Thyroid gland (tissue), 4 donors: Measurements from ENCODE around the gene EIF2B4. TPM values are rescaled to one million over a fixed set of nuclear protein-coding genes. Genes with fewer than 3 reads are reported as not detected.

ENCODE experiments used
- DNase-seq, 2 donors: peaks; one replicate each; pipeline ENCODE4 v3.0.0-alpha.2; 2019
- H3K27ac ChIP-seq, 3 donors: fragments of 200-600 bp; sonication (generic); 1 replicate in 2 of 3; 2 replicates in 1 of 3; pipeline ENCODE4 v1.5.1; 2016 to 2019; ENCODE audit warnings: mild to moderate bottlenecking in 1 of 3, moderate library complexity in 1 of 3
- H3K27me3 ChIP-seq: fragments of 200-600 bp; sonication (generic); one replicate; pipeline ENCODE4 v1.5.1; 2019
- H3K36me3 ChIP-seq, 2 donors: fragments of 200-600 bp; sonication (generic); one replicate each; pipeline ENCODE4 v1.5.1; 2016 to 2019
- H3K4me1 ChIP-seq, 2 donors: fragments of 200-600 bp; sonication (generic); one replicate each; pipeline ENCODE4 v1.5.1; 2017 to 2019
- H3K4me3 ChIP-seq, 3 donors: fragments of 200-600 bp; sonication (generic); replicated peaks in 1 of 3; 1 replicate in 2 of 3; 2 replicates in 1 of 3; pipeline ENCODE4 v1.5.1; 2016; ENCODE audit warnings: mild to moderate bottlenecking in 1 of 3
- H3K9me3 ChIP-seq: fragments of 200-600 bp; sonication (generic); one replicate; pipeline ENCODE4 v1.5.1; 2017
- POLR2A ChIP-seq, 2 donors: fragments of 450-650 bp; IDR thresholded peaks; one replicate each; pipeline ENCODE4 v1.6.1; 2017; ENCODE audit warnings: antibody characterized with exemption in 2 of 2, mild to moderate bottlenecking in 2 of 2, moderate library complexity in 1 of 2
- WGBS, 2 donors: methylation state at CpG; one replicate each; pipeline ENCODE4 v1.1.5; 2017; 5-methylcytosine and 5-hydroxymethylcytosine counted together
- intact Hi-C: fragments of 100-400 bp; cut with DNase I; formaldehyde crosslinking; loops from one replicate; pipeline ENCODE4 v1.15.1; 2023
- total RNA-seq, 4 donors: library from RNA; depleted of rRNA; stranded (reverse); fragments of >200 nt; gene quantifications; one replicate each; pipeline ENCODE4 v1.2.3, GENCODE V29; 2016
- TF ChIP-seq, protein P1 (sequence below), 6 experiments: fragments of 200-600 bp in 3 of 6; fragments of 450-650 bp in 3 of 6; sonication (generic) in 3 of 6; IDR thresholded peaks; one replicate each; pipeline ENCODE4 v1.5.1; 2016 to 2019; ENCODE audit warnings: antibody characterized with exemption in 6 of 6, mild to moderate bottlenecking in 2 of 6, inconsistent platforms in 1 of 6, moderate library complexity in 1 of 6

Gene EIF2B4
- total RNA-seq, 4 donors from 2014 or later, result 34.7 to 44.0 (median 38.6) TPM

DNA sequence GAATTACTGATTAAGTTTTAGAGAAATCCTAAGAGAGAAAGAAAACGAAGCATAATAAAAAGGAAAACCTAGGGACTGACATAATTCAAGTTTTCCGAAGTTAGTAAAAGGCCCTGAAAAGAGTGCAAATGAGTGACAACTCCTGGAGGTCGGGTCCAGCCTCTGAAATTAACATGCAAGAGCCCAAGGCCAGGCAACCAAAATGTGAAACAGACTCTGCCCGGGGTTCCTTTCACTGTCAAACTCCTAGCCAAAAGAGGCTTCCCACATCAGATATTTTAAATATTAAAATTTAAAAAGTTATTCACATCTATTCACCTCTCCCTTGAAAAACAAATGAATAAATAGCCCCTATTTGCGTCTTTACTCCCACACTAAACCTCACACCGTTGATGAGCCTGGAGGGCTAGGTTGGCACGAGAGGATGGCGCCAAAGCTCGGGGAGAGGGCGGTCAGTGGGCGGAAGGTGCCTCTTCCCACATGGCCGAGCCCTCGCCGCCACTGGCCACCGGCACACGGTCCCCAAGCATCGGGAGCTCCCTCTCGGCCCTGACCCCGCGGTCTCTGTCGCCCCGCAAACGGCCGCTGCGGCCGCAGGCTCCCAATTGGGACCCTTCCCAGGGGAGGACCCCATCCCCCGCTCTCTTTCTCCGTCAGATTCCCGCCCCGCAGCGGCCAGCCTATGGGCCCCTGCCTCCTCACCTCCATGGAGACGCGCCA, 38.6 kb upstream of the EIF2B4 start:
- Histone ChIP-seq H3K27me3 (no peaks in the 10 kb centered on the region), H3K36me3 (no peaks in the 10 kb centered on the region), H3K9me3 (no peaks in the 10 kb centered on the region), H3K27ac (peak overlapping the region in 2 of 3 donors; percentile 58 to 80), H3K4me3 (peak overlapping the region; percentile 96 to 100 (median 97)), H3K4me1 (peaks cover 10 to 18% of the 10 kb centered on the region in 2 donors)
- DNase-seq, result peak in 1 of 2 donors; percentile 9
- no peak for TF ChIP-seq POLR2A (IDR thresholded peaks at IDR 0.05)
- TF ChIP-seq, protein P1, sequence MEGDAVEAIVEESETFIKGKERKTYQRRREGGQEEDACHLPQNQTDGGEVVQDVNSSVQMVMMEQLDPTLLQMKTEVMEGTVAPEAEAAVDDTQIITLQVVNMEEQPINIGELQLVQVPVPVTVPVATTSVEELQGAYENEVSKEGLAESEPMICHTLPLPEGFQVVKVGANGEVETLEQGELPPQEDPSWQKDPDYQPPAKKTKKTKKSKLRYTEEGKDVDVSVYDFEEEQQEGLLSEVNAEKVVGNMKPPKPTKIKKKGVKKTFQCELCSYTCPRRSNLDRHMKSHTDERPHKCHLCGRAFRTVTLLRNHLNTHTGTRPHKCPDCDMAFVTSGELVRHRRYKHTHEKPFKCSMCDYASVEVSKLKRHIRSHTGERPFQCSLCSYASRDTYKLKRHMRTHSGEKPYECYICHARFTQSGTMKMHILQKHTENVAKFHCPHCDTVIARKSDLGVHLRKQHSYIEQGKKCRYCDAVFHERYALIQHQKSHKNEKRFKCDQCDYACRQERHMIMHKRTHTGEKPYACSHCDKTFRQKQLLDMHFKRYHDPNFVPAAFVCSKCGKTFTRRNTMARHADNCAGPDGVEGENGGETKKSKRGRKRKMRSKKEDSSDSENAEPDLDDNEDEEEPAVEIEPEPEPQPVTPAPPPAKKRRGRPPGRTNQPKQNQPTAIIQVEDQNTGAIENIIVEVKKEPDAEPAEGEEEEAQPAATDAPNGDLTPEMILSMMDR (IDR thresholded peaks at IDR 0.05), result no peak
- intact Hi-C loops, result no loop called here
- 0 to 1% methylated on average over 15 to 18 of the region's 33 CpGs for WGBS, 2 donors

DNA sequence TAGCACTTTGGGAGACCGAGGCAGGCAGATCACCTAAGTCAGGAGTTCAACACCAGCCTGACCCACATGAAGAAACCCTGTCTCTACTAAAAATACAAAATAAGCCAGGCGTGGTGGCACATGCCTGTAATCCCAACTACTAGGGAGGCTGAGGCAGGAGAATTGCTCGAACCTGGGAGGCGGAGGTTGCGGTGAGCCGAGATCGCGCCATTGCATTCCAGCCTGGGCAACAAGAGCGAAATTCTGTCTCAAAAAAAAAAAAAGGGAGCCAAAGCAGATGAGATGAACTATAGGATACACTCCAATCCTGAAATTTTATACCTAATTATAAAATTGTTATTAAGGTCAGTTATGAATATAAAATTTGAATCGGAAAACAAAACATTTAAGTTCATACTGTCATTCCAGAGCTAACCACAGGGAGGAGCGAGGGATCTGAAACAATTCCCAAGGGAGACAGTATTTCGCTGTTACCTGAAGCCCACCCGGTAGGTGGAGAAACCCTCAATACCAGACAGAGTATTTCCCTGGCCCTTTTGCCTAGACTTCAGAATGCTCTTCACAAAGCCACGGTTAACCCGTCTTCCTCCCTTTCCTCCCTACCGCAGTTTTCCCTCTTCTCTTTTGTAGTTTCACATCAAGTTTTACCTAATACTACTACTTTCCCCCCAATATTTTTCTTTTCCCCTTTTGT, 37.8 kb upstream of the EIF2B4 start:
- Histone ChIP-seq H3K27ac (no peak overlapping the region), H3K27me3 (no peaks in the 10 kb centered on the region), H3K36me3 (no peaks in the 10 kb centered on the region), H3K9me3 (no peaks in the 10 kb centered on the region), H3K4me3 (peak overlapping the region in 1 of 3 donors; percentile 97), H3K4me1 (peaks cover 10 to 18% of the 10 kb centered on the region in 2 donors)
- peak in 1 of 2 donors; percentile 18 for DNase-seq
- intact Hi-C loops, result no loop called here
- TF ChIP-seq, protein P1 (IDR thresholded peaks at IDR 0.05), result peak; percentile 31 to 60 (median 44)
- TF ChIP-seq POLR2A (IDR thresholded peaks at IDR 0.05), result no peak
- WGBS, 2 donors, result 54 to 55% methylated on average over 16 of the region's 16 CpGs

DNA sequence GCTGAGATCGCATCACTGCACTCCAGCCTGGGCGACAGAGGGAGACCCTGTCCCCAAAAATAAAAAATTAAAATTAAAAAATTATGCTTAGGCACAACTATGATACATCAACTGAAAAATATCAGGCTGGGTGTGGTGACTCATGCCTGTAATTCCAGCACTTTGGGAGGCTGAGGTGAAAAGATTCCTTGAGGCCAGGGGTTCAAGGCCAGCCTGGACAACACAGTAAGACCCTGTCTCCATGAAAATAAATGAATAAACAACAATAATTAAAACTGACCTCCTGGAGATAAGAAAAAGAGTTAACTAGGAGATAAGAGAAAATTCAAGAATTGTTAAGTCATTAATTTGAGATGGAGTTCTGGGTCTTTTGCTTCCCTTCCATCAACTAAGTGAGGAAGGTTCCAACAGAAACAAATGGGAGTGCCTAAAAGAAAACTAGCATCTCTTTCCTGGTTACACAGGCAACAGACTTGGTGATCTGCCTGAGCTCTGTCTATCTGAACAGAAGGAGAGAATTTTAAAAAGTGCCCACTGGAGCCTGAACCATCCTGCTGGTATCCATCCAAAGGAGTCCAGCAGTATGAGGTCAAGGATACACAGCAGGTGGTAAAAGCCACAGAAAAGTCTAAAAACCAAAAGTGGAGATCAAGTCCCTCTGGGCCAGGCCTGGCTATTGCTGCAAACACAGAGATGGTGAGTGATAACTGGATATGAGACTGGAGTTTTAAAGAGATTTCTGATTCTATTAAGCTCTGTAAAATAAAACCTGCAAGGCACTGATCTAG, 30.4 kb upstream of the EIF2B4 start:
- WGBS, 2 donors, result 97 to 98% methylated on average over 2 of the region's 2 CpGs
- no peaks in the 10 kb centered on the region for H3K27me3 ChIP-seq
- intact Hi-C loops, result no loop called here
- H3K27ac ChIP-seq, result no peak overlapping the region
- H3K4me3 ChIP-seq, result no peak overlapping the region
- H3K4me1 ChIP-seq, result no peaks in the 10 kb centered on the region
- TF ChIP-seq, protein P1 (IDR thresholded peaks at IDR 0.05), result no peak
- no peak for TF ChIP-seq POLR2A (IDR thresholded peaks at IDR 0.05)
- DNase-seq, result no peak
- no peaks in the 10 kb centered on the region for H3K9me3 ChIP-seq
- H3K36me3 ChIP-seq, result no peaks in the 10 kb centered on the region

DNA sequence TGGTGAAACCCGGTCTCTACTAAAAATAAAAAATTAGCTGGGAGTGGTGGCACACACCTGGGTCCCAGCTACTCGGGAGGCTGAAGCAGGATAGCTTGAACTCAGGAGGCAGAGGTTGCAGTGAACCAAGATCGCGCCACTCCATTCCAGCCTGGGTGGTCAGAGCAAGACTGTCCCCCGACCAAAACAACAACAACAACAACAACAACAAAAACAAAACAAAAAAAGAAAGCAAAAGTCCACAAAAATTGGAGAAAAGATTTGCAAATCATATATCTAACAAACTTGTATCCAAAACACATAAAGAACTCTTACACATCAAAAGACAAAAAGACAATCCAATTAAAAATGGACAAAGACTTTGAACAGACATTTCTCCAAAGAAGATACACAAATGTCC, 28.8 kb upstream of the EIF2B4 start:
- H3K9me3 ChIP-seq, result no peaks in the 10 kb centered on the region
- no peaks in the 10 kb centered on the region for H3K4me1 ChIP-seq
- no peak overlapping the region for H3K4me3 ChIP-seq
- DNase-seq, result no peak
- H3K27me3 ChIP-seq, result no peaks in the 10 kb centered on the region
- no peaks in the 10 kb centered on the region for H3K36me3 ChIP-seq
- intact Hi-C loops, result no loop called here
- no peak for TF ChIP-seq POLR2A (IDR thresholded peaks at IDR 0.05)
- TF ChIP-seq, protein P1 (IDR thresholded peaks at IDR 0.05), result no peak
- 95 to 98% methylated on average over 5 of the region's 5 CpGs for WGBS, 2 donors
- no peak overlapping the region for H3K27ac ChIP-seq
